Measurements from ENCODE around the gene SGIP1. TPM values are rescaled to one million over a fixed set of nuclear protein-coding genes. Genes with fewer than 3 reads are reported as not detected.
"Not testable (repeated sequence)": the region's sequence is repeated elsewhere in the genome, so short reads cannot be mapped to it uniquely, and the experiment has no call there.

Gene SGIP1
- total RNA-seq, 1 donor, result 2.2 TPM

- DNase-seq (ENCODE audit: low read depth in 2 of 3, low spot score in 2 of 3), result peak; percentile 32 to 85 (median 80)
Measured at GRCh38 chr1:66725885-66726665, 192.1 kb downstream of the SGIP1 start.

- DNase-seq (ENCODE audit: low read depth in 2 of 3, low spot score in 2 of 3), result no peak
Measured at GRCh38 chr1:66728021-66728420, 194.1 kb downstream of the SGIP1 start.

- DNase-seq (ENCODE audit: low read depth in 2 of 3, low spot score in 2 of 3), result not testable (repeated sequence)
Measured at GRCh38 chr1:66728716-66729115, 194.8 kb downstream of the SGIP1 start.

GRCh38 chr1:66729119-66729518 is 195.2 kb downstream of the SGIP1 start:
- DNase-seq (ENCODE audit: low read depth in 2 of 3, low spot score in 2 of 3), result peak in 2 of 3 donors; percentile 94 to 99

- DNase-seq (ENCODE audit: low read depth in 2 of 3, low spot score in 2 of 3), result no peak
Measured at GRCh38 chr1:66729523-66729922, 195.6 kb downstream of the SGIP1 start.

- no peak for DNase-seq (ENCODE audit: low read depth in 2 of 3, low spot score in 2 of 3)
Measured at GRCh38 chr1:66730462-66730861, 196.5 kb downstream of the SGIP1 start.

- DNase-seq (ENCODE audit: low read depth in 2 of 3, low spot score in 2 of 3), result no peak
Measured at GRCh38 chr1:66731170-66731865, 197.4 kb downstream of the SGIP1 start.

GRCh38 chr1:66732407-66733166 is 198.6 kb downstream of the SGIP1 start:
- peak in 2 of 3 donors; percentile 50 to 65 for DNase-seq (ENCODE audit: low read depth in 2 of 3, low spot score in 2 of 3)

- DNase-seq (ENCODE audit: low read depth in 2 of 3, low spot score in 2 of 3), result peak in 2 of 3 donors; percentile 28 to 46
Measured at GRCh38 chr1:66733348-66734017, 199.5 kb downstream of the SGIP1 start.

GRCh38 chr1:66734531-66734930 is 200.6 kb downstream of the SGIP1 start:
- not testable (repeated sequence) for DNase-seq (ENCODE audit: low read depth in 2 of 3, low spot score in 2 of 3)

GRCh38 chr1:66737836-66738235 is 203.9 kb downstream of the SGIP1 start:
- no peak for DNase-seq (ENCODE audit: low read depth in 2 of 3, low spot score in 2 of 3)

- no peak for DNase-seq (ENCODE audit: low read depth in 2 of 3, low spot score in 2 of 3)
Measured at GRCh38 chr1:66739401-66740157, 205.6 kb downstream of the SGIP1 start.

GRCh38 chr1:66745451-66745850 is 211.5 kb downstream of the SGIP1 start:
- DNase-seq (ENCODE audit: low read depth in 2 of 3, low spot score in 2 of 3), result no peak

GRCh38 chr1:66747501-66747900 is 213.5 kb downstream of the SGIP1 start:
- no peak for DNase-seq (ENCODE audit: low read depth in 2 of 3, low spot score in 2 of 3)

GRCh38 chr1:66750577-66750976 is 216.6 kb downstream of the SGIP1 start:
- DNase-seq (ENCODE audit: low read depth in 2 of 3, low spot score in 2 of 3), result peak in 1 of 3 donors; percentile 52

- no peak for DNase-seq (ENCODE audit: low read depth in 2 of 3, low spot score in 2 of 3)
Measured at GRCh38 chr1:66751160-66751559, 217.2 kb downstream of the SGIP1 start.

- DNase-seq (ENCODE audit: low read depth in 2 of 3, low spot score in 2 of 3), result peak in 2 of 3 donors; percentile 53 to 60
Measured at GRCh38 chr1:66752000-66752592, 218.1 kb downstream of the SGIP1 start, which contains the start of gene DYNLT5. TSS of gene DYNLT5 (plus strand) at chr1:66752459. CDS start at chr1:66754659, 2,200 bp downstream.

- no peak for DNase-seq (ENCODE audit: low read depth in 2 of 3, low spot score in 2 of 3)
Measured at GRCh38 chr1:66752671-66753371, 218.9 kb downstream of the SGIP1 start.

GRCh38 chr1:66757722-66758240 is 223.8 kb downstream of the SGIP1 start:
- DNase-seq (ENCODE audit: low read depth in 2 of 3, low spot score in 2 of 3), result no peak

Data from hematopoietic multipotent progenitor cell (in vitro differentiated cells).